Astrocyte of the spinal cord (primary cell): Measurements from ENCODE around the gene BMX.

Experiments
- DNase-seq: peaks from one replicate; pipeline ENCODE4 v3.0.0; 2011; ENCODE audit warnings: low read depth, low spot score
- H3K4me3 ChIP-seq: 2 replicates; pipeline ENCODE4 v1.5.1; 2011; ENCODE audit warnings: low read depth, mild to moderate bottlenecking, low read length, moderate library complexity
- in situ Hi-C: cut with HindIII; loops from 2 replicates; pipeline ENCODE4 v1.10.0; 2017; ENCODE audit warnings: low sequenced_read_pairs
- TF ChIP-seq, protein P1 (sequence below): IDR thresholded peaks from 2 replicates; pipeline ENCODE4 v1.5.1; 2012; ENCODE audit warnings: low read depth, mild to moderate bottlenecking, low read length, inconsistent platforms

The BMX gene

GRCh38 chrX:15500497-15500966 is at the start of gene BMX:
BMX (plus strand) TSS chrX:15500807; CDS start chrX:15508354, 7,547 bp downstream.
- in situ Hi-C loops, result no loop called here
- no peak for DNase-seq

DNA sequence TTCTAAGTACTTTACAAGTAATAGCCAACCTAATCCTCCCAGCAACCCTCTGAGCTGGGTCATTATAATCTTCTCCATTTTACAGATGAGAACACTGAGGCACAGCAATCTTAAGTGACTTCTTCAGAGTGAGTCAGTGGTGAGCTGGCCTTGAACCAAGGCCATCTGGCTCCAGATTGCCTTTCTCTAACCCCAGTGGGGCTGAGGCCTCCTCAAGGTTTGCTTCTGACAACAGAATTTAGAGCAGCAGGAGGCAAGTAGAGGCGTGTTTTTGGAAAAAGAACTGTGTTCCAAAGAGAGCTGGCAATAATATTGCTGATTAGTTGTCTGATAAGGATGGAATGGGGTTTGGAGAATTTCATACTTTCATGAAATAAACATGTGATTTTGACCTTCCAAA is 48.7 kb upstream of the BMX start:
- DNase-seq, result no peak
- in situ Hi-C loops, result no loop called here
- TF ChIP-seq, protein P1, sequence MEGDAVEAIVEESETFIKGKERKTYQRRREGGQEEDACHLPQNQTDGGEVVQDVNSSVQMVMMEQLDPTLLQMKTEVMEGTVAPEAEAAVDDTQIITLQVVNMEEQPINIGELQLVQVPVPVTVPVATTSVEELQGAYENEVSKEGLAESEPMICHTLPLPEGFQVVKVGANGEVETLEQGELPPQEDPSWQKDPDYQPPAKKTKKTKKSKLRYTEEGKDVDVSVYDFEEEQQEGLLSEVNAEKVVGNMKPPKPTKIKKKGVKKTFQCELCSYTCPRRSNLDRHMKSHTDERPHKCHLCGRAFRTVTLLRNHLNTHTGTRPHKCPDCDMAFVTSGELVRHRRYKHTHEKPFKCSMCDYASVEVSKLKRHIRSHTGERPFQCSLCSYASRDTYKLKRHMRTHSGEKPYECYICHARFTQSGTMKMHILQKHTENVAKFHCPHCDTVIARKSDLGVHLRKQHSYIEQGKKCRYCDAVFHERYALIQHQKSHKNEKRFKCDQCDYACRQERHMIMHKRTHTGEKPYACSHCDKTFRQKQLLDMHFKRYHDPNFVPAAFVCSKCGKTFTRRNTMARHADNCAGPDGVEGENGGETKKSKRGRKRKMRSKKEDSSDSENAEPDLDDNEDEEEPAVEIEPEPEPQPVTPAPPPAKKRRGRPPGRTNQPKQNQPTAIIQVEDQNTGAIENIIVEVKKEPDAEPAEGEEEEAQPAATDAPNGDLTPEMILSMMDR, result no peak
- H3K4me3 ChIP-seq, result no peak overlapping the region

More at GRCh38 chrX:15500497-15500966, at the start of gene BMX:
- H3K4me3 ChIP-seq, result no peak within 1 kb of the TSS
- TF ChIP-seq, protein P1, result no peak

- TF ChIP-seq, protein P1, result no peak
- DNase-seq, result no peak
- in situ Hi-C loops, result no loop called here
- H3K4me3 ChIP-seq, result no peak overlapping the region
Observed at GRCh38 chrX:15464704-15465103, 35.9 kb upstream of the BMX start.

DNA sequence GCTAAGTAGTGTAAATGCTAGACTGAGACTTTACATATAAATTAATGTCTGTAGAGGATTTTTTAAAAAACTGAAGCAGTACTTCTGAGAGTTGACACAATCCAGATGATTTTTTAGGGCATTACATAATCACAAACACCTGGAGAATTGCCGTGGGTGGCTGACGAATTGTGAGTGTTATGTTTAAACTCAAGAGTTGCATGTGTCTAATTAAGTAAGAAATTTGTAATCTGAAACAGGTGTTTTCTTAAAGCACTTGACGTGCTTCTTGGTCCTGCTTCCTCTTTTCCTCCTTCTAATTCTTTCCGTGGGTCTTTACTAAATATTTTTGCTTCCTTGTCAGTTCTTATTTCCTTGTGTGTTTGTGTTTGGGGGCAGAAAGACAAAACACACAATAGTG is 35.3 kb upstream of the BMX start:
- no peak for DNase-seq
- TF ChIP-seq, protein P1, result no peak
- no peak overlapping the region for H3K4me3 ChIP-seq
- in situ Hi-C loops, result no loop called here

DNA sequence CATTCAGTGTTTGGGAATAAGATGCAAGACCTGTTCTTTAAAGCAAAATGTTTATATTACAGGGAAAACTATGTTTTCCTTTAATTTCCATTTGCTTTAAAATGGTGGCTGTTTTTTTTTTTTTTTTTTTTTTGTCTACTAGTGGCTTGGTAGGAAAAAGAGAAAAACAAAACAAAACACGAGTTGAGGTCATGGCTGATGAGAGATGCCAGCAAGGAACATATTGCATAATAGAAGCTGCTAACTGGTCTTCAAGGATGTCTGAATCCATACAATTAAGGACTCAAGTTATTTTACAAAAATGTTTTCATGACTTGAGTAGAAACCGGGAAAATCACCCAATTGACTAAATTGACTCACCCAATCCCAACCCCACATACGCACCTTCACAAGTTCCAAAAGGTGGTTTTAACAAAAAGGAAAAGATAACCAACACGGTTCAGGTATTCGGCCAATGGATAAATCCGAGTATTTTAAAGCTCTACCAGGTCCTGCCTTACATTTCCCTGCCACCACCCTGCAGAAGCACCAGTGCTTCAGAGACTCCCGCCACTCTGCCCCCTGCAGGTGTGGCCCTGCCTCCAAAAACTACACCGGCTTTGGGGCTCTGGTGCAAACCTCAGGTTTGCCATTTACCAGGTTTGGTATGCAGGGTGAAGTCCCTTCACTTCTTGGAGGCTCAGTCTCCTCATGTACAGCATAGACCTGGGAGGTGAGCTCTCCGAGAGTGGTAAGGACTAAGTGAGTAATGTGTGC is 34.5 kb upstream of the BMX start:
- TF ChIP-seq, protein P1, result no peak
- in situ Hi-C loops, result no loop called here
- H3K4me3 ChIP-seq, result no peak overlapping the region
- no peak for DNase-seq

GRCh38 chrX:15468036-15468435 is 32.6 kb upstream of the BMX start:
- DNase-seq, result peak; percentile 23

More at GRCh38 chrX:15468036-15468435, 32.6 kb upstream of the BMX start:
- in situ Hi-C loops, result no loop called here
- H3K4me3 ChIP-seq, result no peak overlapping the region
- TF ChIP-seq, protein P1, result peak; percentile 45
